K562 (cell line): Measurements from ENCODE around the gene INKA2. TPM values are rescaled to one million over a fixed set of nuclear protein-coding genes. Genes with fewer than 3 reads are reported as not detected.

Experiments used
- ATAC-seq: fragments of 200-7000 bp; cut with Tn5 transposase; 3 replicates; pipeline ENCODE4 v1.9.1; 2020; ENCODE audit warnings: moderate library complexity
- BruUV-seq: library from RNA; stranded (reverse); fragments of 400-500 nt; replicated peaks from 2 replicates; lab custom pipeline; 2021; lab: Mats Ljungman, UMichigan
- CTCF ChIA-PET: fragments of 300-600 bp; formaldehyde crosslinking; extraction: SDS; loops from one replicate; lab custom pipeline; 2021; ENCODE audit warnings: low intra/inter-chr PET ratio; lab: Yijun Ruan, JAX
- POLR2A ChIA-PET: fragments of 300-600, 350-650 bp; sonication (Branson Sonifier 250); formaldehyde crosslinking; extraction: SDS; loops from one replicate; lab custom pipeline; 2021; ENCODE audit warnings: antibody characterized with exemption, inconsistent platforms; lab: Yijun Ruan, JAX
- DNase-seq, 4 experiments: peaks; one replicate each; pipeline versions ENCODE4 v3.0.0 to v3.0.0-alpha.2; 2011 to 2018; ENCODE audit warnings: low spot score in 3 of 4, mixed read lengths in 3 of 4; ENCODE audit errors: extremely low read depth in 1 of 4
- FAIRE-seq: peaks from 2 replicates; lab custom pipeline; 2011; peaks lifted over from hg19 to GRCh38; lab: Jason Lieb, UNC
- H2AFZ ChIP-seq: 2 replicates; pipeline ENCODE4 v1.6.0; 2011; ENCODE audit warnings: low read depth, low read length, control low read depth, inconsistent platforms
- H3K27ac ChIP-seq: fragments of 200-600 bp; 3 replicates; pipeline ENCODE4 v1.8.0; 2011; ENCODE audit warnings: low read depth, mild to moderate bottlenecking, control low read depth, inconsistent platforms, low read length, moderate library complexity, mixed read lengths; ENCODE audit errors: extremely low read depth
- H3K27me3 ChIP-seq, 2 experiments: fragments of 300-600 bp in 1 of 2; 2 replicates in 1 of 2; 3 replicates in 1 of 2; pipeline versions ENCODE4 v1.6.0 to v1.8.0; 2011; ENCODE audit warnings: inconsistent platforms in 2 of 2, low read length in 2 of 2, mild to moderate bottlenecking in 1 of 2, mixed read lengths in 1 of 2, moderate library complexity in 1 of 2; ENCODE audit not compliant: control insufficient read depth in 2 of 2, insufficient read depth in 2 of 2
- H3K36me3 ChIP-seq: fragments of 300-600 bp; 3 replicates; pipeline ENCODE4 v1.8.0; 2011; ENCODE audit warnings: mild to moderate bottlenecking, low read length, inconsistent platforms; ENCODE audit not compliant: control insufficient read depth, insufficient read depth
- H3K4me1 ChIP-seq, 2 experiments: fragments of 200-600 bp in 1 of 2; replicated peaks in 1 of 2; 2 replicates in 1 of 2; 3 replicates in 1 of 2; pipeline versions ENCODE4 v1.5.1 to v1.8.0; 2011; ENCODE audit warnings: inconsistent platforms in 2 of 2, low read length in 2 of 2, mild to moderate bottlenecking in 1 of 2, mixed read lengths in 1 of 2, moderate library complexity in 1 of 2; ENCODE audit not compliant: control insufficient read depth in 2 of 2, insufficient read depth in 2 of 2
- H3K4me2 ChIP-seq: 2 replicates; pipeline ENCODE4 v1.6.1; 2011; ENCODE audit warnings: low read length, control low read depth, inconsistent platforms, mixed read lengths; ENCODE audit not compliant: insufficient read depth
- H3K4me3 ChIP-seq: fragments of 200-600 bp; sonication (generic), shearing (Covaris generic); 2 replicates; pipeline ENCODE4 v1.5.1; 2016; ENCODE audit warnings: control low read depth, inconsistent platforms
- H3K79me2 ChIP-seq: fragments of 200-600 bp; 3 replicates; pipeline ENCODE4 v1.8.0; 2011; ENCODE audit warnings: low read length, inconsistent platforms; ENCODE audit not compliant: control insufficient read depth, insufficient read depth
- H3K9ac ChIP-seq, 2 experiments: 2 replicates each; pipeline versions ENCODE4 v1.6.0 to v1.6.1; 2011; ENCODE audit warnings: low read depth in 2 of 2, low read length in 2 of 2, control low read depth in 1 of 2, inconsistent platforms in 1 of 2, mild to moderate bottlenecking in 1 of 2, mixed read lengths in 1 of 2; ENCODE audit not compliant: insufficient read depth in 1 of 2
- H3K9me1 ChIP-seq: one replicate; pipeline ENCODE4 v1.6.0; 2011; ENCODE audit warnings: inconsistent platforms, mild to moderate bottlenecking, low read length, moderate library complexity; ENCODE audit not compliant: control insufficient read depth, insufficient read depth
- H3K9me3 ChIP-seq: replicated peaks from 2 replicates; pipeline ENCODE4 v1.5.1; 2011; ENCODE audit warnings: low read depth, low read length, inconsistent platforms; ENCODE audit not compliant: control insufficient read depth, insufficient read depth
- H4K20me1 ChIP-seq: replicated peaks from 2 replicates; pipeline ENCODE4 v1.6.1; 2011; ENCODE audit warnings: low read length, inconsistent platforms, mixed read lengths; ENCODE audit not compliant: control insufficient read depth, insufficient read depth
- WGBS: fragments of 100-300 bp; shearing (Covaris generic); methylation state at CpG from one replicate; pipeline ENCODE4 v1.1.6; 2016; ENCODE audit warnings: low coverage, mixed read lengths; ENCODE audit not compliant: insufficient coverage; ENCODE audit errors: missing lambda C conversion rate; 5-methylcytosine and 5-hydroxymethylcytosine counted together
- in situ Hi-C: fragments of 300-500 bp; cut with MboI; formaldehyde crosslinking; loops from 4 replicates; pipeline ENCODE4 v1.15.0; 2018; ENCODE audit warnings: inconsistent platforms, mixed read lengths
- intact Hi-C: fragments of 100-400 bp; cut with micrococcal nuclease; formaldehyde crosslinking; loops from 2 replicates; pipeline ENCODE4 v1.14.2; 2022
- polyA plus RNA-seq, 8 experiments: library from polyadenylated mRNA; depleted of rRNA in 4 of 8; stranded (reverse) in 5 of 8; unstranded in 3 of 8; fragments of >200 nt; fragmentation: Nextera tagmentation in 2 of 8; fragmentation: Illumina TruSeq in 1 of 8; extraction: Ambion mirVana in 2 of 8; extraction: Trizol in 1 of 8; gene quantifications; 2 replicates each; pipeline versions ENCODE4 v1.2.1 to v1.2.3, GENCODE V29; 2011 to 2014; ENCODE audit warnings: inconsistent platforms in 1 of 8, missing spikeins in 1 of 8
- total RNA-seq, 7 experiments: library from RNA; depleted of rRNA in 6 of 7; stranded (reverse); fragments of >200 nt in 6 of 7; fragmentation: Illumina TruSeq in 2 of 7; extraction: Trizol in 2 of 7; gene quantifications; 2 replicates each; pipeline versions ENCODE4 v1.2.1 to v1.2.3, GENCODE V29; 2011 to 2021; ENCODE audit warnings: low replicate concordance in 1 of 7
- TF ChIP-seq, protein P1 (sequence below), 2 experiments: fragments of 450-650 bp; conservative IDR thresholded peaks; 2 replicates each; pipeline ENCODE4 v1.6.1; 2017; ENCODE audit warnings: mild to moderate bottlenecking in 2 of 2, moderate library complexity in 2 of 2
- TF ChIP-seq, protein P2 (sequence below), 3 experiments: IDR thresholded peaks in 2 of 3; conservative IDR thresholded peaks in 1 of 3; 2 replicates each; pipeline ENCODE4 v1.5.1; 2011 to 2012; ENCODE audit warnings: low read length in 3 of 3, mild to moderate bottlenecking in 3 of 3, control low read depth in 2 of 3, improper control_type of control experiment in 1 of 3, inconsistent platforms in 1 of 3, low read depth in 1 of 3, mixed read lengths in 1 of 3, moderate library complexity in 1 of 3; ENCODE audit not compliant: insufficient read depth in 2 of 3

INKA2 gene
- total and polyA plus RNA-seq, 9 of the 15 experiments (the other 6 are each of a cell fraction or from before 2014, with no cell fraction given): 0.04 to 1.4 (median 0.26) TPM; not detected in 1

DNA sequence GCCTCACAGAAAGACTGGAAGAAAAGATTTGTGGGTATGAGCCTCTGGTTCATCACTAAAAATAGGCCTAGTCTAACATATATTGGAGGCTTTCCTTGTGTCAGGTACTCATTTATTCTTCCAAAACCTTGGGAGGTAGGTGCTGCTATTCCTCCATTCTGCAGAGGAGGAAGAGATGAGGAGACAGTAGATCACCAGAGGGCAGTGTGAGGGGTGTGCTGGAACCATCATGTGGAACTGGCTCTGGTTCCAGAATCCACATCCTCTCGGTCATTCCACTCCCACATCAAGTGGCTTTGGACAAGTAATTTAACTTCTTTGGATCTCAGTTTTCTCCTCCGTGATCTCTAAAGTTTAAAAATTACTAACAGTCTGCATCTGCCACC lies 7.4 kb upstream of the INKA2 start:
- ATAC-seq (peak; percentile 44; the same call in 2 of the 3 replicates), FAIRE-seq (no peak), DNase-seq (peak in 1 of 4 experiments; percentile 26)
- TF ChIP-seq, protein P1, sequence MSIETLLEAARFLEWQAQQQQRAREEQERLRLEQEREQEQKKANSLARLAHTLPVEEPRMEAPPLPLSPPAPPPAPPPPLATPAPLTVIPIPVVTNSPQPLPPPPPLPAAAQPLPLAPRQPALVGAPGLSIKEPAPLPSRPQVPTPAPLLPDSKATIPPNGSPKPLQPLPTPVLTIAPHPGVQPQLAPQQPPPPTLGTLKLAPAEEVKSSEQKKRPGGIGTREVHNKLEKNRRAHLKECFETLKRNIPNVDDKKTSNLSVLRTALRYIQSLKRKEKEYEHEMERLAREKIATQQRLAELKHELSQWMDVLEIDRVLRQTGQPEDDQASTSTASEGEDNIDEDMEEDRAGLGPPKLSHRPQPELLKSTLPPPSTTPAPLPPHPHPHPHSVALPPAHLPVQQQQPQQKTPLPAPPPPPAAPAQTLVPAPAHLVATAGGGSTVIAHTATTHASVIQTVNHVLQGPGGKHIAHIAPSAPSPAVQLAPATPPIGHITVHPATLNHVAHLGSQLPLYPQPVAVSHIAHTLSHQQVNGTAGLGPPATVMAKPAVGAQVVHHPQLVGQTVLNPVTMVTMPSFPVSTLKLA (conservative IDR thresholded peaks at IDR 0.05): no peak
- TF ChIP-seq, protein P2, sequence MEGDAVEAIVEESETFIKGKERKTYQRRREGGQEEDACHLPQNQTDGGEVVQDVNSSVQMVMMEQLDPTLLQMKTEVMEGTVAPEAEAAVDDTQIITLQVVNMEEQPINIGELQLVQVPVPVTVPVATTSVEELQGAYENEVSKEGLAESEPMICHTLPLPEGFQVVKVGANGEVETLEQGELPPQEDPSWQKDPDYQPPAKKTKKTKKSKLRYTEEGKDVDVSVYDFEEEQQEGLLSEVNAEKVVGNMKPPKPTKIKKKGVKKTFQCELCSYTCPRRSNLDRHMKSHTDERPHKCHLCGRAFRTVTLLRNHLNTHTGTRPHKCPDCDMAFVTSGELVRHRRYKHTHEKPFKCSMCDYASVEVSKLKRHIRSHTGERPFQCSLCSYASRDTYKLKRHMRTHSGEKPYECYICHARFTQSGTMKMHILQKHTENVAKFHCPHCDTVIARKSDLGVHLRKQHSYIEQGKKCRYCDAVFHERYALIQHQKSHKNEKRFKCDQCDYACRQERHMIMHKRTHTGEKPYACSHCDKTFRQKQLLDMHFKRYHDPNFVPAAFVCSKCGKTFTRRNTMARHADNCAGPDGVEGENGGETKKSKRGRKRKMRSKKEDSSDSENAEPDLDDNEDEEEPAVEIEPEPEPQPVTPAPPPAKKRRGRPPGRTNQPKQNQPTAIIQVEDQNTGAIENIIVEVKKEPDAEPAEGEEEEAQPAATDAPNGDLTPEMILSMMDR (IDR thresholded peaks at IDR 0.05 in 2 of 3, conservative IDR thresholded peaks at IDR 0.05 in 1 of 3; ENCODE audit: insufficient read depth in 2 of 3, low read depth in 1 of 3, low read length in 3 of 3): peak in 2 of 3 experiments; percentile 23 to 35; a peak in 1 of 6 replicates
- Histone ChIP-seq H4K20me1 (peaks cover 3% of the 10 kb centered on the region; the same call in 1 of the 2 replicates), H3K36me3 (no peaks in the 10 kb centered on the region), H3K9me3 (no peaks in the 10 kb centered on the region), H3K27me3 (peaks cover 10 to 32% of the 10 kb centered on the region in 2 experiments), H2AFZ (no peak overlapping the region), H3K9ac (no peak overlapping the region), H3K79me2 (no peaks in the 10 kb centered on the region), H3K4me3 (no peak overlapping the region), H3K9me1 (no peaks in the 10 kb centered on the region), H3K27ac (no peak overlapping the region), H3K4me1 (peaks cover 0 to 13% of the 10 kb centered on the region in 2 experiments; a peak in 2 of 5 replicates), H3K4me2 (no peak overlapping the region)
- ChIA-PET CTCF (interaction anchor here (0.6 to 2.5 kb wide), 6 partner anchors 23 to 265 kb away, joined by 3 to 23 read pairs (median 6); no protein-coding TSS in a partner anchor), POLR2A (interaction anchor here (0.6 to 1.4 kb wide), 4 partner anchors 8 to 524 kb away, joined by 3 to 4 read pairs (median 3); partner anchors contain the start of genes DDX20 and INKA2)
- in situ Hi-C loops: no loop called here
- 16% methylated on average over 2 of the region's 2 CpGs for WGBS
- intact Hi-C loops: loop anchor here (5.0 kb wide), 1 partner anchor 84 kb away; no protein-coding TSS in a partner anchor
- no TSS peak for BruUV-seq
